Cerebellar nuclear complex (tissue), 1 donor: ENCODE measurements around the gene LRRC75B.
"Not testable (repeated sequence)": the region's sequence is repeated elsewhere in the genome, so short reads cannot be mapped to it uniquely, and the experiment has no call there.

Experiments used
- DNase-seq, 2 experiments: peaks; one replicate each; lab custom pipeline; 2025; lab: John Stamatoyannopoulos, UW

The LRRC75B gene

DNA sequence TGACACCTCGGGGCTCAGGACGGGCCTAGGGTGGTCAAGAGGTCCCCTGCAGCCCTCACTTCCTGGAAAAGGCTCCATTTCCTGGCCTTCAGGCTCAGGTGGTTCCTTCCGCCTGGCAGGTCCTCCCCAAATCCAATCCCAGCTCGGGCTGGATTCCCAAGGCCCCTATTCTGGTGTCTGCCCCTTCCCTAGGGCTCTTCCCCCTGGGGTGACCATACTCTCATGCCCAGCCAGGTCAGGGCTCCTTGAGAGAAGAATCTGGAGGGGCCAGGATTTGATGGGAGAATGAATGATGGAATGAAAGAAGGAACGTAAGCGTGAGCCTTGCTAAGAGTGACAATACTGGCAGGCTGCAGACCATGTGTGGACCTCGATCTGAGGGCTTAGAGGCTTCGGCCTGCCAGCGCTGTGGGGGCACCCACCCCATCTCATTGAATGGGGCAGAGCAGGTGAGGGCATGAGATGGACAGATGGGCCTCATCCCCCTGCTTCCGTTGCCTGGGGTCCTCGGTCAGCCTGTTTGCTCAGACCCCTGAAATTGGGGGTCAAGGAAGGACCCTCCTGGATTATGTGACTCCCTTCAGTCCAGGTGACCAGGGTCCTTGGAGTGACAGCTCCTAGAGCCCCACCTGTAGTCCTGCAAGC is 9.4 kb upstream of the LRRC75B start:
- DNase-seq: not testable (repeated sequence)

DNA sequence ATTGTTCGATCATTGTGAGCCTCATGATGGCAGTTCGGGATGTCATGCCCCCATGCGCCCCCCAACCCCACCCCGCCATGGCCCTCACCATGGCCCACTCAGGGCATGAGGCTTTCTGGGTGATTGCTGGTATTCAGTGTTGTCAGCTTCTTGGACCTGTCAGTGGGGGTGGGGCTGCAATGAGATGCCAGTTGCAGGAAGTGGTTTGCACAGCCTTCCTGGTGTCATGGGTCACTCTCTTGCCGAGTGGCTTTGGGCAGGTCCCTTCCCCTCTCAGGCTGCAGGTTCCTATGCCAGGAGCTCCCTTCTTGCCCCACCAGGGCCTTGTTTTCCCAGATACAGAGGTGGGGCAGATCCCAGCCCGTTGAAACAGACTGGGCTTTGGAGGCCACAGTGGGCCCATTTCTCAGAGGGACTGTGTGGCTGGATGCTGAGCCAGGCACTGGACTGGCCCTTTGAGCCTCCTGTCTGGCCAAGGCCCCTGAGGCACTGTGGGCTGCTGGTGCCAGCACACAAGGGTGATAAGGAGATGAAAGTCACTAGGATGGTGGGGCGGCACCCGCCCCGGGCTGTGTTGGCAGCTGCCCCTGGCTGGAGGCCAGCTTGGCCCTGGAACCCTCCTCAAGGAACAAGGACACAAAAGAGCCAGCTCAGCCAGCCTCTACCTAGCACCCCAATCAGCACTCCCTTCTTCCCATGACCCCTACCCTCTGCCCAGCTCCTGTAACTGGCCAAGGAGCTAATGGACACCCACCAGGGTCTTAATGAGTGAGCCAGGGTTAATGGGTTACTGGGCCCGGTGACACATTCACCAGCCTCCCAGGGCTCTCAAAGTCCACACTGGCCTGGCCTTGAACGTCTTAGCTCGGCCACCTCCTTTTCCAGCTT is 8.6 kb upstream of the LRRC75B start:
- DNase-seq: no peak

DNA sequence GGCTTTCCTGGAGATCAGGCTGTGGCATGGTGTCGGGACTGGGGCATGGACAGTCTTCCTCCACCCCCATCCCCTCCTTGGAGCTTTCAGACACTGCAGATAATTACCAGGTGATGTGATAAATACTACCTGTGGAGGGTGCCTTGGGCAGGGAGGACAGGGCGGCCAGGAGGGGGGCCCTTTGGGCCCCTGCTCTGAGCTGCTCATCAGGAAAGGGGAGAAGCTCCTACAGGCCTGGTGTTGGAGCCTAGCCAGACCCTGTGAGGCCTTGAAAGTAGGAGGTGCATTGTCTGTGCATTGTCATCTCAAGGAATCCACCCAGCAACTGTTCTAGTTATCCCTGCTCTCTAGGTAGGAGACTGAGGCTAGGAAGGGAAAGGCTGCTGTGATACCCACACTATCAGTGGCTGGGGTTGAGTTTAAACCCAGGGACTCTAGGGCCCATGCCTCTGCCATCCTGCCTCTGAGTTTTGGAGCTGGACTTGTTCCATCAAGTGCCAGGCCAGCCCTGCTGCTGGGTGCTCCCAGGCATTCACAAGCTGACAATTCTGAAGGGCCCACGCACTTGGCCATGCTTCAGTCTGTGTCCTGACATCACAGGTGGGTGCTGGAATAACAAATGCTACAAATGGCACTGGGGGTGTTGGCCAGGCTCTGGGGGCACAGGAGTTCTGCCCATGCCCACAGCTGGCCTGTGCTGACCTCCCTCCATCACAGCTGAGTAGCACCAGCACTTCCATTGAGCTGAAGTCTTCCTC is 7.3 kb upstream of the LRRC75B start:
- DNase-seq: not testable (repeated sequence)

DNA sequence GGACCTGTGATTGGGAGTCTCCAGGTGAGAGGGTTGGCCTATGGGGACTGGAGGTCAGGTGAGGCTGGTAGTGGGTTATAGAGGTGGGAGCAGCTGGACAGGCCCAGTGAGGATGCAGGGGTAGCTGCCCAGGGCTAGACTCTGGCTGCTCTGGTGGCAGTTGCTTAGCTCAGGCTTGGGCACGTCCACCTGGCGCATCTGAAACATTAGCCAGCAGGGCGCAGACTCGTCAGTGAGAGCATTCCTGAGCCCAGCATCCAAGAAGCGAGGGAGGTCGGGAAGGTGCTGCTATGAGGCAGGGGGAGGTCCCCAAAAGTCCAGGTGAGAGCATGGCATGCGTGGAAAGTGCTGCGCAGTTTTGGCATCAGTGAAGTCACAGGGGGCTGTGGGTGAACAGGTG is 6.6 kb upstream of the LRRC75B start:
- DNase-seq: no peak

DNA sequence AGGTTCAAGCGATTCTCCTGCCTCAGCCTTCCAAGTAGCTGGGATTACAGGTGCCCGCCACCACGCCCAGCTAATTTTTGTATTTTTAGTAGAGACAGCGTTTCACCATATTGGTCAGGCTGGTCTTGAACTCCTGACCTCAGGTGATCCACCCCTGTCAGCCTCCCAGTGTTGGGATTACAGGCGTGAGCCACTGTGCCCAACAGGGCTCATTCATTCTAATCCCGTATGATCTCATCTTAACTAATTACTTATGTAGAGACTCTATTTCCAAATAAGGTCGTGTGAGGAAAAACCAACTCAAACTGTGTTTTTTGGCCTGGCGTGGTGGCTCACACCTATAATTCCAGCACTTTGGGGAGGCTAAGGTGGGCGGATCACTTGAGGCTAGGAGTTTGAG is 4.2 kb upstream of the LRRC75B start:
- not testable (repeated sequence) for DNase-seq

DNA sequence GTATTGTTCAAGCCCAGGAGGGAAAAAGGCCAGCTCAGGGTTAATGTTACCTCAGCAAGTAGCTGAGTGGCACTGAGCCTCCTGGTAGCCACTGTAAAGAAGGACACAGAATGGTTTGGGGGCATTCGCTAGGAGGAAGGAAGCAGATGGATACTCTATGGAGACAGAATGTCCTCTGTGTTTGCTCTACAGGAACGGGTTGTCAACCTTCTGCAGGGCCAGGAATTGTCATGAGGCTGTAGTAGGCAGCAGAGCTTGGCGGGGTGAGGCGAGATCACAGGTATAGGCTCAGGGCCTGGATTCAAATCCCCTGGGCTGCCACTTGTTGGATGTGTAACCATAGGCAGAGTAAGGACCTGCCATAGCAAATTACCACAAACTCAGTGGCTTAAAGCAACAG is 3.0 kb upstream of the LRRC75B start:
- no peak for DNase-seq

DNA sequence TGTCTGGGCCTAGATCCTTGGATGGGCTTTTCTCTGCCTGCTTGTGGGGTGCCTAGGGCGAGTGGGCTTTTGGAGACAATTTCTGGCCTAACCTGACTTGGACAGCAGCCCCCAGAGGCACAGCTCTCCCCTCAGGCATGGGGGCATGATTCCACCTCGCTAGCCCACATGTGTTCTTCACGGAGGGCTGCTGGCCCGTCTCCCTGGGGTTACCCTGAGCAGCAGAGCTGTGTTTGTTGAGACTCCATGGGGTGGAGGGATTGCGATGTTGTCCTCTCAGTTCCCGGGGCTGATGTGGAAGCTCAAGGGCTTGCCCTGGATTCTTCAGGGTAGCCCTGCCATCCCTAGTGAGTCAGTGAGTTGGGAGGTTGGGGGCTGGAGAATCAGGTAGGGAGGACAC is 2.4 kb upstream of the LRRC75B start:
- no peak for DNase-seq

DNA sequence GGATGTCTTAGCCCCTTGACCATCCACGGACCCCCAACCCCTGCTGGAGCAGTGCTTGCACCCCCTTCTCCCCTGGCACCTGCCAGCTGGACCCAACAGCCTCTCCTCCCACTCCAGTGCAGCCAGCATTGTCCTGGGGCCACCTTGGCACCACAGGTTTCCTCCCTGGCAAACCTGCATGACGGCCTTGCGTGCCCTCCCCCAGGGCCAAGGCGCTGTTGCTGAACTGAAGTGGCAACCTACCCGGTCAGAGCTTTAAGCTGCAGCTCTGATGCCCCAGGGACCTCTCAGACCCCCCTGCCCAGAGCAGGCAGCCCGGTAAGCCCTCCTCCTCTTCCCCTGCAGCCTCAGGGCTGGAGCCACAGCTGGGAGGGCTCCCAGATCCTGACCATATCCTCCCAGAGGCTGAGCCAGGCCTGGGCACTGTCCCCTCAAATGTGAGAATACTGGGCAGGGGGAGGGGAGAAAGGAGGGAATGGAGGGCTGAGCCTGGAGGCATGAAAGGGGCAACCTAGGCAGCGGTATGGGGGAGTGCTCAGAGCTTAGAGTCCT is 1.8 kb upstream of the LRRC75B start:
- no peak for DNase-seq

DNA sequence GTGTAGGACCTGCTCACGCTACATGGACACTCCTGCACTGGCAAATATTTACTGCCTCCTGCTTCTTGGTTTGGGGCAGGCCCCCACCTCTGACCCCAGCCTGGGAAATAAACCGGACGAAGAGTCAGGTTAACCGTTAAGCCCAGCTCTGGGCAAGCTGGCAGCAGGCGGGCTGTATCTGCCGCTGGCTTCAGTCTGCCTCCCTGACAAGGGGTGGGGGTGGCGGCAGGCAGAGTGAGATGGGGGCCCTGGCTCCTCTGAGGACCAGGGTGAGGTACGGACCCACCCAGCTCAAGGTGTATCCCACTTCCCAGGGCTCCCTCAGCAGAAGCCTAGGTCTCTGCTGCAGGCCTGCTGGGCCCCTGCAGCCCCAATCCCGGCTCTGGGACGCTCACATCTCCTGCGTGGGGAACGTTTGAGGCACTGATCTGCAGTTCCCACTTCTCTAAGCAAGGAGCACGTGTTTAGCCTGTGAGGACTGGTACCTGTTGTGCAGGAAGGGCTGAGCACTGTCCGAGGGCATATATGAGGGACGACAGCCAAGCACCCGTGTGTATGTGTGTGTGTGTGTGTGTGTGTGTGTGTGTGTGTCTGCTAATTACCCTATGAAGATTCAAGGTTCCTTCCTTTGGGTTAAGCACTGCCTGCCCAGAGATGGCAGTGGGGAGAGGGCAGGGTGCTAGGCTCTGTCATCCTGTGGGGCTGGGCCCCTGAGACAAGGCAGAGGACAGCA is 1.1 kb upstream of the LRRC75B start:
- DNase-seq: no peak

DNA sequence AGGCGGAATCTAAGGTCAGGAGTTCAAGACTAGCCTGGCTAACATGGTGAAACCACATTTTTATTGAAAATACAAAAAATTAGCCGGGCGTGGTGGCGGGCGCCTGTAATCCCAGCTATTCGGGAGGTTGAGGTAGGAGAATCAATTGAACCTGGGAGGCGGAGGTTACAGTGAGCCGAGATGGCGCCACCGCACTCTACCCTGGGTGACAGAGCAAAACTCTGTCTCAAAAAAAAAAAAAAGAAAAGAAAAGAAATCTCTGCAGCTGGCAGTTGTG is 624 bp upstream of the LRRC75B start:
- not testable (repeated sequence) for DNase-seq

DNA sequence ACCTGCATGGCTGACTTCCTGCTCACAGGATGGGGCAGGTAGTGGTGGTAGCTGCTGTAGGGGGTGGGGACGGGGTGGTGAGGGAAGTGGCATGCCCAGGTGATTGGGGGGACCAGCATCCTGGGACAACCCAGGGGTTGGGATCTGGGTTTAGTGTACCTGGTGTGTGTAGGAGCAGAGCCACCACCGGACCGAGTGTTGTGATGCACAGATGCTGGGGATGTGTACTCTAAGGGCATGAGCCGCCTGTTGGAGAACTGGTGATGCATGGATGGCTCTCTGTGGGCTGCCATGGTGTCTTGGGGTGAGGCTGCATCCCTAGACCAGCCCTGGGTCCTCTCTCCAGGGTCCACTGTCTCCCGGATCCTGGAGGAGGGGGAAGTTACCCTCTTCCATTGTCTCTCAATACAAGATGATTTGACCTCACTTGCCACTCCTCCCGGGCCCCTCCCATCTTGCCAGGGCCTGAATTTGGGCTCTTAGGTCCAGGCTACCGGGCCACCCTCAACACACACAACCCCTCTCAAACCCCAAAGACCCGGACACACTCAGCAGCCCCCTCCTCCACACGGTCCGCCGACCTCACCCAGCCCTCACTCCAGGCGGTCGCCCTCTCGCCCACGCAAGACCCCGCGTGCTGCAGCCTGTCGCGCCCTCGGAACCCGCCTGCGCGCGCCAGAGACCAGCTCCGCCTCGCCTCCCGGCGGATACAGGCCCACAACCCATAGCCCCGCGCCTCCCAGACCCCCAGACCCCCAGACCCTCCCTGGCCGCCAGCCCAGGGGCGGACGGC is 619 bp downstream of the LRRC75B start:
- DNase-seq: peak in 1 of 2 experiments; percentile 8

DNA sequence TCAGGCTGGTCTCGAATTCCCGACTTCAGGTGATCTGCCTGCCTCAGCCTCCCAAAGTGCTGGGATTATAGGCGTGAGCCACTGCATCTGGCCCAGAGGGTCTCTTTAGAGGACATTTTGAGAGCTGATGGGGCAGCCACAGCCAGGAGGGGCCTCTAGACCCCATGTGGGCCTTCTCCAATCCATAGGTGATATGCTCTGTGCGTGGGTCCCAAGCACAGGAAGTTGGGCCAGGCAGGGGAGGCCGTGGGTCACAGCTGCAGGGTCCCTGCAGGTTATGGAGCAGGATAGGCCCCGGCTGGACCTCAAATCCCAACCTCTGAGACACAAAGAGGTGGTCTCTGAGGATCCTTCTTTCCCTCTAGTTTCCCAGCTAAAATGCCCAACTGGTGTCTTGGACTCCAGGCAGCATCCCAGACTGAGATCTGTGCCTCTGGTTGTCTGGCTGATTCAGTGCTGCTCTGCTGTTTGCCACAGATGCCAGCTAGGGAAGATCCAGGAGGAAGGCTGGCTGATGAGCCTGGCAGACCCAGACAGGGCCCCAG is 1.5 kb downstream of the LRRC75B start:
- DNase-seq: no peak

DNA sequence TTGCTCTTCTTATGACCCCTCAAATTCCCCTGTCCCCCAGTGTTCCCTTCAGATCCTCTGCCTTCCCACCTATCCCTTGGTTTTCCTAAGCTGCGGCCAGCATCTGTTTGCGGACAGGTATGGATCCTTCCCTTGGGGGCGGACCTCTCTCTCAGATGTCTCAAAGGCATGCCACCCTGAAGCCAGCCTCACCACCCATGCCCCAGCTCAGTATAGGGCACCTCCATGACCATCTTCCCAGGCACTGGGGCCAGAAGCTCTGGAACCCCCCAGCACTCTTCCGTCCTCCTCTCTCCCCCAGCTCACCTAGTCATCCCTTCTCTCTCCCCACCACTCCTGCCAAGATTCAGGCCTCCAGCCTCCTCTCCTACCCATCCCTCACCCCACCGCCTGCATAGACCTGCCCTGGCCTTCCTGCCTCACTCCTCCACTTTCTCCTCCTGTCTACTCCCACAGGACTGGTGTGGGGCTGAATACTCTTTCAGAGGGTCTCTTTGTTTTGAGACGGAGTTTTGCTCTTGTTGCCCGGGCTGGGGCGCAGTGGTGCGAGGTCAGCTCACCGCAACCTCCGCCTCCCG is 2.2 kb downstream of the LRRC75B start:
- DNase-seq: no peak

DNA sequence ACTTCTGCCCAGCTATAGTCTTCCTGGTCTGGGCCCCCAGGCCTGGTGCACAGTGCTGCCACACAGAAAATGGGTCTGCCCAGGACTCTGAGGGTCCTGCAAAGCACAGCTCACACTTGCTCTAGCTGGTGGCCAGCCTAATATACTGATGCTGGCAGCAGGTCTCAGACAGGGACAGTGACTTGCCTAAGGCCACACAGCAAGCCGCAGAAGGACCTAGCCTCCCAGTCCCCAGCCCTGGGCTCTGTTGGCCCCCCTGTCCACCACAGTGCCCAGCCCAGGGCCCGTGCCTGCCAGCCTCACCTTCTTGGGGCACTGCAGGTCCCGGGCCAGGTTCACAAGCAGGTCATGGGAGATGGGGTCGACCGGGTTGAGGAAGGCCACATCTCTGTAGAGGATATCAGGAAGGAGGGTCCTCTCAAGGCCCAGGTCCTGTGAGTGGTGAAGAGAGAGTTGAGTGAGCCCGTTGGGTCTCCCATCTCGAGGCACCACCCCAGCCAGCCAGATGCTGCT is 3.3 kb downstream of the LRRC75B start:
- DNase-seq: no peak

DNA sequence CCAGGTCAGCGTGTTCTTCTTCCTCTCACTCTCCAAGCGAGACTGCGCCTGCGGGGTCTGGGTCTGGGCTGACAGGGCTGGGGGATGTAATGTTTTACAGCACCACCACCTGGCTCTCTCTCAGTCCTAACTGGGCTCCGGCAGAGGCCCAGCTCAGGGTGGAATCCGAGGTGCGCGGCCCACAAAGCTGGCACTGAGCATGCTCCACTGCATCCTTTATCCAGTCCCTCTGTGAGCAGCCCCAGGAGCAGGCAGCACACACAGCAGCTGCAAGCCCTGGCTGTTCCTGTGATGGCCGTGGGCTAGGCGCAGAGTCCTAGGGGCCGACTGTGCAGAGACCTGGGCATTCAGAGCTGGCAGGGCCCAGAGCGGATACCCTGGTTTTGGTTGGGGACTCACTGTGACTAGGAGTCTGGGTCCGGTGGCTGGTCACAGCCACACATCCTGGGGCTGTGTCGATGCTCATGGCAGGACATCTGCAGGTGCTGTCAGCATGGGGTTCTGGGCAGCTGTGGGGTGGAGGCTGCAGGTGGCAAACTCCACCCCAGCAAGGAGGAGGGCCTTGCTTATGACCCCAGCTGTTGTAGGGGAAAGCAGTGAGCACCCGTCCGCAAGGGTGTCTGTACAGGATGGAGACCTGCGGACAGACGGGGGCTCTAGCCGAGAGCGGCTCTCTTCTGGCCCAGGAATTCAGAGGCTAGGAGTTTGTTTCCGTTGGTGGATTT is 4.0 kb downstream of the LRRC75B start:
- no peak for DNase-seq

DNA sequence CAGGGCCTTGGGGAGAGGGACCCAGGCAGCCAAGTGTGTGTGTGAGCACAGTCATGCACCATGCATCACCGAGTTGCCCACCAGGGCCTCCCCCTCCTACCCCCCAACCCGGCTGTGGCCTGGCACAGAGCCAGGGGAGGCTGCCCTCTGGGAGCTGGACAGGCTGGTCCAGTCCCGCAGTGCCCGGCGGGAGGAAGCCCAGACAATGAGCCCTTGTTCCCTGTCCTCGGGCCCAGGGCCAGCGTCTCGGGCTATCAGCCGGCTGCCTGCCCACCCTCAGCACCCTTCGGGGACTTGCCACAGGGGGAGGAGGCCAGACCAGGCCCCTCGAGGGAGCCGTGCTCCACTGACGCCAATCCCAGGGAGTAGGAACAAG is 4.5 kb downstream of the LRRC75B start:
- DNase-seq: no peak

DNA sequence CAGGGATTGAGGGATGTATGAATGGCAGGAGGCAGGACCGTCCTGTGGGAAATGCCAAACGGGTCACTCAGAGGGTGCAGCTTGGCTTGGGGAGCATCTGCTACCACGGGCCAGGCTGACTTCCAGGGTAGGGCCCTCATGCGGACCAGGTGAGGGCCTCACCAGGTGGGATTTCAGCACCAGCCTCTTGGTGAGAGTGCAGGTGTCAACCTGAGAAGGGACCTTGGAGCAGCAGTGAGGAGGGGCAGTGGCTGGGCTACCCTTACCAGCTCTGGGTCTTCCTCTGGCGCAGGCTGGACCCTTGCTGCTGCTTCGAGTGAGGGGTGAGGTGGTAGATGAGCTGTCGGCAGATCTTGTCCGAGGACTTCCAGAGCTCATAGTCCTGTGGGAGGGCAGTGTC is 4.9 kb downstream of the LRRC75B start:
- DNase-seq: no peak

DNA sequence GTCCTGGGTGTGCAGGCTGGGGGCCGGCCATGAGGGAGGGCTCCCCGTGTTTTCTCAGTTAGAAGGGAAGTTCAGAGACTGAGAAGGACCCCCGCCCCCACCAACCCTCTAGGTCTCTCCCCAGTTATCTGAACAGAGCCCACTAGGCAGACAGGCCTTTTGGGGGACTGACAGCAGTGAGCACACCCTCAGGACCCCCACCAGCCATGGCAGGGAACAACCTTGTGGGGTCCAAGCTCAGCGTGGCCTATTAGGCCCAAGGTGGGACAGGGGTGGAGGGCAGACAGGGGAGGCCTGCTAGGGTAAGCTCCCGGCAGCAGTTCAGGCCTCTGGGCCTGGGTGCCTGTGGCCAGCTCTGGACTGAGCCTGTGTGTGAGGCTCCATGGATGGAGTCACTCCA is 5.6 kb downstream of the LRRC75B start:
- DNase-seq: no peak

DNA sequence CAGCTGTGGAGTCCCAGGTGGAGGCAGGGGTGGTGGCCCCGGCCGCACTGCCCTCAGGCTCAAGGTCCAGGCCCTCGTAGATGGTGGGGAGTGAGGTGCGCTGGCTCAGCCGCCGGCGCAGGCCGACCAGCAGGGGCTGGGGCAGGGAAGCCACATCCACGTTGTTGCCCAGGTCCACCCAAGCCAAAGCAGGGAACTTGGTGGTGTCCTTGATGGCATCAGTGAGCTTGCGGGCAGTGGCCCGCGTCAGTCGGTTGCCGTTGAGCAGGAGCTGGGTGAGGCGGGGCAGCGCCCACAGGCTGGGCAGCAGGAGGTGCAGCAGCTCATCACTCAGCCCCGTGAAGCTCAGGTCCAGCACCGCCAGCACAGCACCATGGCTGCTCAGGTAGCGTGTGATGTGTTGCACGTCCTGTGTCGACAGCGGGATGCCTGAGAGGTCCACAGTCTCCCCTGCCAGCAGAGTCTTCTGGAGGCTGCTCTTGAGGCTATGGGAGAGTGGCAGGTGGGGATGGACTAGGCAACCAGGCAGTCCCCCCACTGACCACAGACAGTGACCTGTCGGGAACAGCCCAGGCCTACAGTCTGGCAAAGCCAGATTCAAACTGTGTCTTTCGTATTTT is 6.8 kb downstream of the LRRC75B start:
- no peak for DNase-seq
